Measurements from ENCODE around the gene ALOX12B.
"Not testable (repeated sequence)": the region's sequence is repeated elsewhere in the genome, so short reads cannot be mapped to it uniquely, and the experiment has no call there.

ALOX12B gene

DNA sequence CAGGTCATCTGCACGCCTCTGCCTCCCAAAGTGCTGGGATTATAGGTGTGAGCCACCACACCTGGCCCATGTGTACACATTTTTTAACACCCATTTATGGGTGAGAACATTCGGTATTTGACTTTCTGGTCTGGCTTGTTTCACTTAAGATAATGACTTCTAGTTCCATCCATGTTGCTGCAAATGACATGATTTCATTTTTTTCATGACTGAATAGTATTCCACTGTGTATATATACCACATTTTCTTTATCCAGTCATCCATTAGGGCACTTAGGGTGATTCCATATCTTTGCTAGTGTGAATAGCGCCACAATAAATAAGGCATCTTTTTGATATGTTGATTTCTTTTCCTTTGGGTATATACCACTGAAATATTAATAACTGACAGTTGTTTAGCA, 5.6 kb downstream of the ALOX12B start:
- no peak for DNase-seq

DNA sequence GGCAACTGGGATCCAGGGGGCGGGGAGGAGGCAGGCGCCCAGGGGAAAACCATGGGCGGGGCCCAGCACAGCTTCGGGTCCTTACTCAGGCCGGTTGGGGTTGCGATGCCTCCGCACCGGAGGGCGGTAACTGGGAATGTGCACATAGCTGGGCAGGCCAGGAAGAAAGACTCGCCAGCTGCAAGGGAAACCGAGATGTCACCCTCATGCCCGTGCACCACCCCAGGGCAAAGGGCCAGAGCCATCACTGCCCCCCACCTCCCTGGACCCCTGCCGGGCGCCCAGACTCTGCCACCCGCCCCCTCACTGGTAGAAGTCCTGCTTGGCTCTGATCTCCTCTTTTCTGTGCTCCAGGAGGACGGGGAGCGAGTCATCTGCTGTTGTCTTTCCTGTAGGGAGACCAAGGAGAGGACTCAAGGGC, 6.7 kb downstream of the ALOX12B start:
- no peak for DNase-seq

DNA sequence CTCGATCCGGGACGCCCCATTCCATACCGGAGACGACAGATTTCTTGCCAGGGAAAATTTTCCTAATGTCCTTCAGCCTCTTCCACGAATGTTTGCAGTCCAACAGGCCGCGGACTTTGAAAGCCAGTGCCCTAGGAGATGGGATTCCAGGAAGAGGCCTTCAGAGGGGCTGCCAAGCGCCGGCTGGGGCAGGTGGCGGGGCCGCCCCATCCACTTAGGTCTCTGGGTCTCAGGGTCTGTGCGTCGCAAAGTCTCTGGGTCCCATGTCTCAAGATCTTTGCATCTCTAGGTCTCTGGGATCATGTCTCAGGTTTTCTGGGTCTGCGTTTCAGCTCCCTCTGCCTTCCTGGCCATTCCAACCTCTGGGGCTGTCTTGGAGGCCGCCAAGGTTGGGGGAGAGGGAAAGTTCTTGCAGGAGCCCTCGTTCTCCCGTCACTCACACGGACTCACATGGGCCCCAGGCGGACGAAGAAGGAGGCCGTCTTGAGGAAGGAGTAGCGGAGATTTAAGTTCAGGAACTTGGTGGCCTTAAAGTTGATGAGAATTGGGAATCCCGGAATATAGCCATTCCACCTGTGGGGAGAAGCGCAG, 7.2 kb downstream of the ALOX12B start:
- DNase-seq, result no peak

DNA sequence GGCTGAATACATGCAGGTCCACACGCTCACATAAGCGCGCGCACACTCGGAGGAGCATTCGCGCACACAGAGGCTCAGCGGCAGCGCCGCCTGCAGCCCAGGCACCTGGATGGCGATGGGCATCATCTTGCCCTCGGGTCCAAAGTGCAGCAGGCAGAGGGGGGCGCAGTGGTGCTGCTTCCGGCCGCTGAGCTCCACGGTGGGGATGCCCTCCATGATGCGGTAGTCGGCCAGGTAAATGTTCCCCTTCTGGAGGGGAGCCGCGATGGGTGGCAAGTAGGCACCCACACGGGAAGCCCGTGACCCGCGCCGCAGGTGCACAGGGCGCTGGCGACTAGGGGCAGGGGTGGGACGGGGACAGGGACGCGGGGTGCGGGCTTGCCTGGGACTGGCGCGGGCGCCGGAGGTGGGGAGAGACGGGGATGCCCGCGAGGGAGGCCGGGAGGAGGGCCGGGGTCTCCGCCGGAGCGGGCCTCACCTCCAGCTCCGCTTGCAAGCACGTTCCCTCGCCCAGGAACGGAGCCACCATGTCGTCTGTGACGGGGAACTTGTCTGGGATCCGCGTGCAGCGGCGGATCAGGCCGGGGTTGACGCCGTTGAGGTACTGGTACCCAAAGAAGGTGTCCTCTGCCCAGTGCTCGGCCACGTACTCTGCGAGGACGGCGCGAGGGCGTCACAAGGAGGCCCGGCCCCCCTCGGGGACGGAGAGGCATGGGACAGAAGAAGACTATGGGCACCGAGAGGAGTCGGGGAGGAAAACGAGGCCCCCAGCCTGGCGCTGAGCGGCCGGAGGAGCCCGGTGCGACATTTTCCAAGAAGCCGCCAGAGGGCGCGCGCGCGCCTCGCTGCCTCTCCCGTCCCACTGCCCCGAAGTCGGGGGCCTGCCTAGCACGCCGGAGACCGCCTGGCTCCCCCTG, 8.0 kb downstream of the ALOX12B start:
- DNase-seq, result no peak

DNA sequence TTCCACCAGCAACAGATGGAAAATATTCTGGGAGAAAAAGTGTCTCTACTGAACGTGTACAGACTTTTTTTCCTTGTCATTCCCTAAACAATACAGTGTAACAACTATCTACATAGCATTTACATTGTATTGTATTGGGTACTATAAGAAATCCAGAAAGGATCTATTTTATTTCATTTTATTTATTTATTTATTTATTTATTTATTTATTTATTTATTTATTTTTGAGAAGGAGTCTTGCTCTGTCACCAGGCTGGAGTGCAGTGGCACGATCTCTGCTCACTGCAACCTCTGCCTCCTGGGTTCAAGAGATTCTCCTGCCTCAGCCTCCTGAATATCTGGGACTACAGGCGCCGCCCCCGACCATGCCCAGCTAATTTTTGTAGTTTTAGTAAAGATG, 9.6 kb downstream of the ALOX12B start:
- not testable (repeated sequence) for DNase-seq

DNA sequence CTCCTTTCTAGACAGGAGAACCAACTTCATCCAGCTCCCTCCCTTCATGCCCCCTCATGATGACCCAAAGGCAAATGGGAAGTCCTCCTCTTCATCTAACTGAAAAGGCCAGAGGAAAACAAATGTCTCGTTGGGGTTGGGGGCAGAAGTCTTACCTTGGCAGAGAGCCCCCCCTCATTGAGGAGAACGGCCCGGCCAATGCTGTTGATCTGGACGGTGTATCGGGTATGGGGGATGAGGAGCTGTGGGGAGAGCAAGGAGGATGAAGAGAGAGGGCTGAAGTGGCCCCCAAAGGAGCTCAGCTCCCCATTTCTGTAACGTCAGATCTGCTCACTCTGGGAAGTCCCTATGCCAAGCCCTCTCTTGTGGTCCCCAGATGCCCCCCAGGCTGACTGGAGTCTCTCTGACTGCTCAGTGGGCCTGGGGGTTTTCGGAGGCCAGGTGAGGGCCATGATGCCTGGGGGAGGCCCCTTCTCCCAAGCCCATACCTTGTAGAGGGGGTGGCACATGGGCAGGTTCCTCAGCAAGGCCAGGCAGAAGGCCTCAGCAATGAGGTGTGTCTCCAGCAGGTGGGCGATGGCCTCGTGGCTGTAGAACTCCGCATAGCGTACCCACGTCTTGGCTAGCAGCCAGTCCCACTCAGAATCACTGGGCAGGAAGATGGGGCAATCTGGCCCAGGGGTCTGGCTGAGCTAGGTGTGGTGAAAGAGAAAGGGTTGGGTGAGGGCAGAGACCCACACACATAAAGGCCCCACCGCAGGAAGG, 10.8 kb downstream of the ALOX12B start:
- DNase-seq, result no peak

DNA sequence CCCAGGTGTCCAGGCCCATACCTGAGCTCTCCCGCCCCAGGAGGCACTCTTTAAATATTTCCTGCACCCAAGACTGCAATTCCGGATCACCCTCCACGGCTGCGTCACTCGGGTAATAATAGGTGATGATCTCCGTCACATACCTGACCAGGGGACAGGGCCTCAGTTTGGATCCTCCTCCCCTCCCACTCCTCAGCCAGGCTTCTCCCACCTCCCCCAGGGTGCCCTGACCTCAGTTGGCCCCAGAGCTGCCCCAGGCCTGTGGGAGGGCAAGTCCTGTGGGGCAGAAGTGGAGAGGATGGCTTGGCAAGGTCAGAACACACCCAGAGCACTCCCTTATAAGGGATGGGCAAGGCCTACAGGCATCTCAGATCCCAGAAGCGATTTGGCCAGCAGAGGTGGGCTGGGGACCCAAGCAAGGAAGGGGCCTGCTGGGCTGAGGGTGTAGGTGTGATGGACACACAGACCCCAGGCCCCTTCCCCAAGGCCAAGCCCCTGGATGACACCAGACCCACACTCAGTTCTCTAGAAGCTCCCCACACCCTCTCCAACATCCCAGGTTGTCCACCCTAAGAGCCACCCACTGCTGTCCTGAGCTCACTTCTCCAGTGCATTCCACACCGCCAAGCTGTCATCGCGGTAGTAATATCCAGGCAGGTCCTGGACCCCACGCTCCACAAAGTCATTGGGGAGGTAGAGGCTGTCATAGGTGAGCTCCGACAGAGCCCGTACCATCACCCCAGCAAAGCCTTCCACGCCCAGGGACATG, 11.8 kb downstream of the ALOX12B start:
- DNase-seq, result no peak

DNA sequence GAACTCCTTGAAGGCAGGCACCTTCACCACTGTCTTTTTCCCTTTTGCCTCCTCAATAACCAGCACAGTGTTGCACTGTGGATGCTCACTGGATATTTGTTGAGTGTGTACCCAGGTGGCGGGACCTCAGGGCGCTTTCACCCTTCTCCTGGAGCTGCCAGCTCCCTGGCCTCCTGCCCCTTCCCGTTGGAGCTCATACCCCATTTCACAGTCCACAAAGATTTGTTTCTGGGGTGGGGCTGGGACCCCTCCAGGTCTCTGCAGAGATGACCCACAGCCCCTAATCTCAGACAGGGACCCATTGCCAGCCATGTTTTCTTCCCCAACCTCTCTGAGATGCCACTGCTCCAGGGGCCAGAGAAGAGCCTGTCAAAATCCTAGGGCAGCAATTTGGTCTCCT, 12.4 kb downstream of the ALOX12B start:
- DNase-seq, result no peak

DNA sequence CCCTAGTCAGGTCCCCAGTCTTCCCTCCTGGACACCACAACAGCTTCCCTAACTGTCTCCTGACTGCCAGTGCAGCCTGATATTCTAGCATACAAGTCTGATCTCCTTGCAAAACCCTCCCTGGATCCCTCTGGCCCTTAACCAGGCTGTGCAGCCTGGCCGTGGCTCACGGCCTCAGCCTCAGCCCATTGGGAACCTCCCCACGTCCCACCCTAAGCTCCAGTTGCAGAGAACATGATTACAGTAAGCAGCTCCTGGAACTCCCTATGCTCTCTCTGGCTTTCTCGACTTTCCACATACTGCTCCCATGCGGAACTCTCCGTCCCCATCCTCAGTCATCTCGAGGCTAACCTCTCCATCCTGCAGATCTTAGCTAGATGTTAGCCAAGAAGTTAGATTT, 13.0 kb downstream of the ALOX12B start:
- no peak for DNase-seq

DNA sequence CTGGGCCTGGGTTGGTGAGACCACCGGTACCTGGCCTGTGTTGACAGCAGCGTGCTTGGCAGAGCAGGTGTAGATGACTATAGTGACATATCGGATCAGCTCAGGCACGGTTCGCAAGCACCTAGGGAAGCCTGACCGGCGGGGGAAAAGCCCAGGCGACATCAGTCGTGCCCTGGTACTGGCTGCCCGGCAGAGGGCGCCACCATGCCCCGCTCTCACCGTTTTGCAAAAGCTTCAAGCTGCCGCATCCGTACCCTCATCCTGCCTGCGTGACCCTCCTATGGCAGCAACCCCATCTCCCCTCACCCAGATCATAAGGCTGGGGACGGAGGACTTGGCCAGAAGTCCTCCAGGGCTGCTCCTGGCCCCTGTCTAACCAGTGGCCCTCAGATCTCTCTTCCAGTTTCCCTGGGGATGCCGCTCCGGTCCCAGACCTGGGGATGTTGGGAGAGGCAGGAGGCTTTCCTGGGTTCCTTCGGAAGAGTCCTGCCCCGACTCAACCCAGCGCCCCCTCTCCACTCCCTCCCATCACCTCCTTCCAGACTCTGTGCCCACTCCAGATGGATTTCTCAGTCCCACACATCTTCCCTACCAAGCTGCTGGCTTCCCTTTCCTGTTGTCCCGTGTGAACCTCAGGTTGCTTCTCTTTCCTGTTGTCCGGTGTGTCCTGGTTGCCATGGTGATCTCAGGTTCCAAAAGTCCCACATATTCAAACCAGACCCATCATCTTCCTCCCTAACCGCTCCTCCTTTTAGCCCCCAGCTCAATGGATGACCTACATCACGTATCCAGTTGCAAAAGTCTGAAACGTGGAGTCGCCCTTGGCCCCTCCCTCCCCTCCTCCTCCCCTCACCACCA, 13.7 kb downstream of the ALOX12B start:
- DNase-seq, result no peak

DNA sequence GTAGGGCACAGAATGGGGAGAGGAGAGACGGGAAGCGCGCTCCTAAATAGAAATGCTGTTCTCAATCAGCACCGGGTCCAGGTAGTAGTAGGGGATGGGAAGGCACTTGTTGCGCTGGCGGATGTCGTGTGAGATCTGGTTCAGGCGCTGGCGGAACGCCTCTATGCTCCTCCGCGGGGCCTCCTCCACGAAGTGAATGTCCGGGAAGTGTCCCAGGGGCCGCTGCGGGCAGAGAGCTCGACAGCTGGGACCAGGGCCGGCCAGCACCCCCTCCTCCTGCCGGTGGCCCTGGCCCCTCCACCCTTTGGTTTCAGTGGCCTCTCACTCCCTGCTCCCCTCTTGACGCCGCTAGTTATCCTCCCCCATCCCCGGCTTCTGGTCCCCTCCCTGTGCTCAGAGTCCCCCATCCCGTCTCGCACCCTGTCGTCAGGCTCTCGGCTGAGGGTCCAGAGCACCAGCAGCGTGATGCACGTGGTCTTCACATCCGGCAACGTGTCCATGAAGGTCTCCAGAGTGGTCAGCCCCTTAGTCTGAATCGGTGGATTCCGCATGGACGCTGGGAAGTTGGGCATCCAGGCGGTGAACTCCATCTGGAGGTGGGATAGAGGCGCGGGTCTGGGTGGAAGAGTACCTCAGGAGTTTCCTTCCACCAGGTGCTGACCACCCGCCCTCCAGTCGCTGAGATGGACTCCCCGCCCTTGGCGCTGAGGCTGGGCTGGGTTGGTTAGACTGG, 14.6 kb downstream of the ALOX12B start:
- DNase-seq, result no peak

DNA sequence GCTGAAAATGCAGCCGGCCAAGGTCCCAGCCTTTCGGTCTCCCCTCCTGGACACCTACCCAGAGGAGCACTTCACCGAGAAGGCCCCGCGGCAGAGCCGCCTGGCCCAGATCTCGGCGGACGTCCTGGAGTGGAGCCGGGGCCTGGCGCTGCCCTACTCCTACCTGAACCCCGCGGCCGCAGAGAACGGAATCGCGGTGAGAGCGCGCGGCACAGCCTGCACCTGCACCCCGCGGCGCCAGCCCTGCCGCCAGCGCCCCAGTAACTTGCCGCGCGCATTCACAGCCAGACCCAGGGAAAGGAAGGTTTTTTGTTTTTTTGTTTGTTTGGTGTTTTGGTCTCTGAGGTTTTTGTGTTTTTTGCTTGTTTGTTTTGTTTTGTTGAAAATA, 15.2 kb downstream of the ALOX12B start:
- DNase-seq, result no peak

DNA sequence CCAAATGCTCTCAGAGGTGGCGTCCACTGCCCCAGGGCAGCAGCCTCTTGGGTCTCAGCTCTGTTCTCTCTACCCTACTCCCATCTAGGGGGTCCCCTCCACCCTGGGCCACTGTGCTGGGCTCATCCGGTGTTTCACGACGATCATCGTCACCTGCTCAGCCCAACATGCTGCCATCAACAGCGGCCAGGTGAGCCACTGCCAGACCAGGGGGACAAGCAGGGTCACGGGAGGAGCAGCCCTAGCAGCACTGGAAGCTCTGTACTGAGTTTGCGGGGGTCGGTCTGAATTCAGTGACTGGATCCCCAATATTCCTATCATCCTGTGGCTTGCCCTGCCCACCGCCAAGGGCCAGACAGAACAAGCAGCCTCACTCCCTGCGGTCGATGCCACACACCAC, 16.0 kb downstream of the ALOX12B start:
- DNase-seq, result no peak

DNA sequence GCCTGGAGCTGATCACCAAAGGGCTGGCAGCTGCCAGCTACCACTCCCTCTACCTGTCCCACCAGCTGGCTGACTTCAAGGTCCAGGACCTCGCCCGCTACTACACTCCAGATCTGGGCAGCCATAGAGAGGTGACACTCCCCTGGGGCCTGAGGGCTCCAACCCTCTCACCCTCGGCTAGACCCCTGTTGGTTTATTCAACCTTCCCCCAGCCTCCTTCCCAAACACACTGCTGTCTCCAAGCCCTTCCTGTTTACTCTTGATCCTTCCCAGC, 18.0 kb downstream of the ALOX12B start:
- no peak for DNase-seq

DNA sequence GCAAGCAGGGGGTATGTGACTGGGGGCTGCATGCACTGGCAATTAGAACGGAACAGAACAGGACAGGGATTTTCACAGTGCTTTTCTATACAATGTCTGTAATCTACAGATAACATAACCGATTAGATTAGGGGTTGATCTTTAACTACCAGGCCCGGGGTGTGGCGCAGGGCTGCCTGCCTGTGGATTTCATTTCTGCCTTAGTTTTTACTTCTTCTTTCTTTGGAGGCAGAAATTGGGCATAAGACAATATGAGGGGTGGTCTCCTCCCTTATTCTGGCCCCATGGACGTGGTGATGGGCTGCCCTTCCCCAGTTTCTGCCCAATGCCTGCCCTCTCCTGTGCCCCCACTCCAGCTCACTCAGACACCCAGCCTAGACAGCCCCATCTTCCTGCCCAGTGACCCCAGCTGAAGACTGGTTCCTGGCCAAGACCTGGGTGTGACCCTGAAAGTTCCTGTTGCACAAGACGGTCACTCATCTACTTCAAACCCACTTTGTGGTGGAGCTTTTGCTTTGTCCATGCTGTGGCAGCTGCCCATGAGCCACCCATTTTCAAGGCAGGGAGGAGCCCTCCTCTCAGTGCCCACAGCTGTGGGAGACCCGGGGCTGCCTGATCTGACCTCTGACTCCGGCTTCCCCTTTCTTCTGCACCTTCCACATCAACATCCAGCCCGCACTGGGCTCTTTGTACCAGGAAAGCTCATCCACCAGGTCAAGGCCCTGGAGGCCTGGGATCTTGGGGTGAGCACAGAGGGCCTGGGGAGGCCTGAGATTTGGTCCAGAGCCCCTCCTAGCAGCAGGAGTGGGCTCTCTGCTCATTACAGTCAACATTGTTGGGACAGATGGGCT, 18.6 kb downstream of the ALOX12B start:
- no peak for DNase-seq

DNA sequence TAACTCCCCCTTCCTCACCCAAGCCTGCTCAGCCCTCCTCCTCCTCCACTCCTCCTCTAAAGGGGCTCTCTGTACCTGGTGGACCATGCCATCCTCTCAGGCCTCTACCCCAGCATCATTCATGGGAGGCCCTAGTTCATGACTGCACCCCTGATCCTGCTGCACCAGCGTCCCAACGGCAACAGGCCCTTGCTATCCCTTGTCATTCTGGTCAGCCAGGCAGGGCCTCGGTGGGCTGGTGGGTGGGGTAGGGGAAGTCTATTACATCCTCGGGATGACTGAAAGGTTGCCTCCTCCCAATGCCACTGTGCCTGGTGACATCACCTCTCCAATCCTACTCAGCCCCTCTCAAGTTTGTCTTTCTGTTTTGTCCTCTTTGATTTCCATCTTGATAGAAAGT, 19.7 kb downstream of the ALOX12B start:
- DNase-seq, result no peak

DNA sequence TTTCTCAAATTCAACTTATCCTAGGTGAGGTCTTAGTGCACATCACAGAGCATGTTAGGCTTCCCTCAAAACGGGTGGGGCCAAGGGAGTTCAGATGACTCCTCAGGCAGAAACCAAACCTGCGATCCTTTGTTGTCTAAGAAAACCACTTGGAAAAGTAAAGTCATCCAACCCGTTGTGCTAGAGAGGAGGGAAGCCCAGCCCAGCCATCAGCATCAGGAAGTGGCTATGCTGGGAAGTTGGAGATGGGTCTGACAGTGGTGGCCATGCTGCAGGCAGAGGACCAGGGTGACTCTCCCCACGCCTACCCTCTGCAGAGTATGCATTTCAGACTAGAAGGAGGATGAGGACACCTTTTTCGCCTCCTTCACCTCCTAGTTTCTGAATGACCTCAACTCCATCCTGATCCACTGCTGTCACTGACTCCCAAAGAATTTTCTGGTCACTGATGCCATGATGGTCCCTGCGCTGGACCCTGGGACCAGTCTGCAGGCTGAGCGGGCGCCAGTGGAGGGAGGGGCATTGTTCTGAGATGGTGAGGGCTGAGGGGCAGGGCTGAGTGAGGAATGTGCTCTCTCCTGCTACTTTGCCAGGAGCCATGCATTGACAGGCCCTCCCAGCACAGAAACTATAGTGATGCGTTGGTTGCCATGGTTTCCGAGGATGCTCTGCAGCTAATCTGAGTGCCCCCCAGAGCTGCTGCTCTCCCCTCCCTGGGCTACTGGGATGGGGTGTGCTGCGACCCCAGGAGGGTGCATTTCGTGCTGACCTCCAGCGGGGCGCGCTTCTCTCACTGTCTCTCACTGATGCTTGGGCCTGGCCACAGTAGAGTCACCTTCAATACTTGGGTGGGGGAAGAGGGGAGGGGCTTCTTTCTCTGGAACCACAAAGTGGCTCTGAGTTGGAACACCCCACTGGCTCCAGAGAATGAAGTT, 20.4 kb downstream of the ALOX12B start:
- DNase-seq, result no peak

DNA sequence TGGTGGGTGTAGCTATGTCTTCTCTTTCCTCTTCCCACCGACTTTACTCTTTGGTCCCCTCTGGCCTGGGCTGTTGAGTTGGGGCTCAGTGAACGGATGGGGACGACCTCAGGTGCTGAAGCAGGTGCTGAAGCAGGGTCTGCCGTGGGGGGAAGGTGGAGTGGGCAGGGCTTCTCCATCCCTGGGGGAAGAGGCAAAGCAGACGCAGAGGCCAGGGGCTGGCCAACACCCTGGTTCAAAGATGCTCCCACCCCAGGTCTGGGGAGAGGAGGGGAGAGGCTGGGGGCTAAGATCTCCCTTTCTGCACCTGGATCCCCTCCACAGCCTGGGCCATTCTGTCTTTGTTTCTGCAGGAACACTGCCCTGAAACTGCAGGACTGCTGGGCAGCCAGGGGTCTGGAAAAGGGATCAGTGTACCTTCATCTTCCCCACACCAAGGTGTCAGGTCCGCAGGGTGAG, 22.9 kb downstream of the ALOX12B start:
- DNase-seq, result no peak

Measured in NCI-H524 treated with DMSO at 0.1 percent for 48 hours (cell line).